HCT116 (cell line): ENCODE data around the gene RNF215. TPM values are rescaled to one million over a fixed set of nuclear protein-coding genes. Genes with fewer than 3 reads are reported as not detected.

Source experiments
- ATAC-seq: fragments of 200-7000 bp; cut with Tn5 transposase; 2 replicates; pipeline ENCODE4 v1.9.1; 2020; ENCODE audit warnings: mild to moderate bottlenecking, moderate library complexity
- BruUV-seq: library from RNA; stranded (reverse); fragments of 400-500 nt; replicated peaks from 2 replicates; lab custom pipeline; 2021; lab: Mats Ljungman, UMichigan
- CTCF ChIA-PET: fragments of 300-600 bp; sonication (Branson Sonifier 250); formaldehyde crosslinking; loops from one replicate; lab custom pipeline; 2021; ENCODE audit warnings: antibody characterized with exemption; lab: Charles Lee
- POLR2A ChIA-PET: fragments of 300-600, 350-600 bp; sonication (Branson Sonifier 250); formaldehyde crosslinking; loops from one replicate; lab custom pipeline; 2021; ENCODE audit warnings: antibody characterized with exemption; lab: Charles Lee
- RAD21 ChIA-PET, 2 experiments: fragments of 300-600 bp; sonication (Branson Sonifier 250); formaldehyde crosslinking; loops; one replicate each; lab custom pipeline; 2023; ENCODE audit warnings: low total read pairs in 2 of 2; ENCODE audit not compliant: uncharacterized antibody in 2 of 2, unreplicated experiment in 2 of 2, low non-redundant PET in 1 of 2; lab: Charles Lee
- DNase-seq: peaks from one replicate; pipeline ENCODE4 v3.0.0-alpha.2; 2010; ENCODE audit warnings: low read depth, low spot score
- H2AFZ ChIP-seq: fragments of 200-600 bp; shearing (Covaris generic), sonication (generic); 2 replicates; pipeline ENCODE4 v1.6.1; 2017; ENCODE audit warnings: low read depth, mixed run types, mixed read lengths, antibody characterized with exemption, low read length; ENCODE audit not compliant: poor library complexity, severe bottlenecking
- H3K27ac ChIP-seq: 2 replicates; pipeline ENCODE4 v1.5.1; 2012; ENCODE audit warnings: low read depth, low read length
- H3K27me3 ChIP-seq: fragments of 200-600 bp; sonication (generic); 2 replicates; pipeline ENCODE4 v1.6.1; 2016; ENCODE audit warnings: mixed run types, low read length, mixed read lengths; ENCODE audit not compliant: insufficient read depth
- H3K36me3 ChIP-seq, 2 experiments: fragments of 200-500 bp in 1 of 2; fragments of 200-600 bp in 1 of 2; sonication (Bioruptor generic) in 1 of 2; sonication (generic) in 1 of 2; 2 replicates each; pipeline versions ENCODE4 v1.5.1 to v1.6.1; 2014 to 2016; ENCODE audit warnings: low read length in 2 of 2, inconsistent platforms in 1 of 2, mixed read lengths in 1 of 2, mixed run types in 1 of 2; ENCODE audit not compliant: insufficient read depth in 2 of 2, control insufficient read depth in 1 of 2
- H3K4me1 ChIP-seq, 2 experiments: fragments of 200-600 bp in 1 of 2; sonication (generic) in 1 of 2; 2 replicates each; pipeline versions ENCODE4 v1.5.1 to v1.6.1; 2012 to 2017; ENCODE audit warnings: low read length in 2 of 2, inconsistent platforms in 1 of 2, mild to moderate bottlenecking in 1 of 2, mixed read lengths in 1 of 2, mixed run types in 1 of 2, moderate library complexity in 1 of 2; ENCODE audit not compliant: insufficient read depth in 2 of 2, control insufficient read depth in 1 of 2
- H3K4me2 ChIP-seq: fragments of 200-600 bp; sonication (generic); 2 replicates; pipeline ENCODE4 v1.6.1; 2017; ENCODE audit warnings: mixed run types, low read length, mixed read lengths
- H3K4me3 ChIP-seq, 2 experiments: fragments of 200-600 bp in 1 of 2; sonication (generic) in 1 of 2; replicated peaks in 1 of 2; 2 replicates each; pipeline ENCODE4 v1.5.1; 2011 to 2016; ENCODE audit warnings: low read length in 2 of 2, control low read depth in 1 of 2, low read depth in 1 of 2, mild to moderate bottlenecking in 1 of 2, mixed read lengths in 1 of 2, mixed run types in 1 of 2
- H3K79me2 ChIP-seq: fragments of 200-600 bp; sonication (generic); 2 replicates; pipeline ENCODE4 v1.6.1; 2017; ENCODE audit warnings: mild to moderate bottlenecking, mixed run types, low read length, moderate library complexity, mixed read lengths; ENCODE audit not compliant: insufficient read depth
- H3K9ac ChIP-seq: fragments of 200-600 bp; sonication (generic); 2 replicates; pipeline ENCODE4 v1.6.1; 2016; ENCODE audit warnings: low read length, mixed read lengths
- H3K9me2 ChIP-seq: fragments of 200-600 bp; sonication (generic), shearing (Covaris generic); 2 replicates; pipeline ENCODE4 v1.6.1; 2017; ENCODE audit warnings: mixed run types, mild to moderate bottlenecking, moderate library complexity; ENCODE audit not compliant: insufficient read depth
- H3K9me3 ChIP-seq, 2 experiments: fragments of 200-500 bp in 1 of 2; fragments of 200-600 bp in 1 of 2; sonication (Bioruptor generic) in 1 of 2; sonication (generic) in 1 of 2; 2 replicates each; pipeline ENCODE4 v1.6.1; 2014 to 2017; ENCODE audit warnings: low read length in 2 of 2, mixed read lengths in 2 of 2, inconsistent platforms in 1 of 2, low read depth in 1 of 2, mild to moderate bottlenecking in 1 of 2, mixed run types in 1 of 2, moderate library complexity in 1 of 2; ENCODE audit not compliant: control insufficient read depth in 1 of 2, insufficient read depth in 1 of 2
- H4K20me1 ChIP-seq: fragments of 200-600 bp; sonication (generic), shearing (Covaris generic); 2 replicates; pipeline ENCODE4 v1.6.1; 2017; ENCODE audit warnings: mixed run types, mild to moderate bottlenecking, moderate library complexity; ENCODE audit not compliant: insufficient read depth
- CBX3 ChIP-seq: IDR thresholded peaks from 2 replicates; pipeline ENCODE4 v1.6.1; 2012; ENCODE audit warnings: low read depth
- CEBPB ChIP-seq: IDR thresholded peaks from 2 replicates; pipeline ENCODE4 v1.6.1; 2012; ENCODE audit warnings: low read depth
- CTCF ChIP-seq, 3 experiments: fragments of 200-600 bp in 1 of 3; sonication (generic) in 1 of 3; IDR thresholded peaks in 2 of 3; conservative IDR thresholded peaks in 1 of 3; 2 replicates each; pipeline ENCODE4 v1.5.1; 2012 to 2017; ENCODE audit warnings: low read depth in 2 of 3, low read length in 2 of 3, antibody characterized with exemption in 1 of 3, borderline replicate concordance in 1 of 3, control low read depth in 1 of 3, mild to moderate bottlenecking in 1 of 3, mixed read lengths in 1 of 3, mixed run types in 1 of 3, moderate library complexity in 1 of 3; ENCODE audit not compliant: insufficient read depth in 1 of 3
- EGR1 ChIP-seq: IDR thresholded peaks from 2 replicates; pipeline ENCODE4 v1.6.1; 2012; ENCODE audit warnings: low read depth
- EZH2phosphoT487 ChIP-seq: fragments of 200-600 bp; IDR thresholded peaks from 2 replicates; pipeline ENCODE4 v1.6.1; 2018; ENCODE audit warnings: antibody characterized with exemption, borderline replicate concordance
- FOSL1 ChIP-seq: IDR thresholded peaks from 2 replicates; pipeline ENCODE4 v1.6.1; 2012; ENCODE audit warnings: low read depth
- JUND ChIP-seq: IDR thresholded peaks from 2 replicates; pipeline ENCODE4 v1.6.1; 2012
- MAX ChIP-seq: IDR thresholded peaks from 2 replicates; pipeline ENCODE4 v1.6.1; 2012
- POLR2A ChIP-seq: IDR thresholded peaks from 2 replicates; pipeline ENCODE4 v1.7.0; 2011; ENCODE audit warnings: borderline replicate concordance; ENCODE audit not compliant: insufficient read depth, insufficient read length; ENCODE audit errors: extremely low read depth
- POLR2AphosphoS5 ChIP-seq: IDR thresholded peaks from 2 replicates; pipeline ENCODE4 v1.6.1; 2011; ENCODE audit warnings: mild to moderate bottlenecking, low read depth, low read length, moderate library complexity
- RAD21 ChIP-seq: IDR thresholded peaks from 2 replicates; pipeline ENCODE4 v1.6.1; 2012; ENCODE audit warnings: low read depth, mild to moderate bottlenecking
- SIN3A ChIP-seq: IDR thresholded peaks from 2 replicates; pipeline ENCODE4 v1.6.1; 2012; ENCODE audit warnings: low read depth
- SP1 ChIP-seq: IDR thresholded peaks from 2 replicates; pipeline ENCODE4 v1.6.1; 2012; ENCODE audit warnings: low read depth
- SRF ChIP-seq: IDR thresholded peaks from 2 replicates; pipeline ENCODE4 v1.6.1; 2012; ENCODE audit warnings: low read depth
- YY1 ChIP-seq: IDR thresholded peaks from 2 replicates; pipeline ENCODE4 v1.6.1; 2011; ENCODE audit warnings: low read length, low read depth, moderate library complexity, mild to moderate bottlenecking; ENCODE audit not compliant: insufficient replicate concordance; ENCODE audit errors: extremely low read depth
- ZFX ChIP-seq: fragments of 450-650 bp; IDR thresholded peaks from 2 replicates; pipeline ENCODE4 v1.6.1; 2017
- ZNF274 ChIP-seq: fragments of 200-500 bp; sonication (Bioruptor generic); IDR thresholded peaks from 2 replicates; pipeline ENCODE4 v1.6.1; 2014; ENCODE audit warnings: mild to moderate bottlenecking, low read depth, low read length, inconsistent platforms
- intact Hi-C: fragments of 100-400 bp; cut with micrococcal nuclease; formaldehyde crosslinking; loops from 2 replicates; pipeline ENCODE4 v1.10.0; 2022
- total RNA-seq: library from RNA; stranded (reverse); gene quantifications from one replicate; pipeline ENCODE4 v1.2.1, GENCODE V29; 2021; ENCODE audit not compliant: unreplicated experiment
- TF ChIP-seq, protein P1 (sequence below): IDR thresholded peaks from 2 replicates; pipeline ENCODE4 v1.6.1; 2012; ENCODE audit warnings: low read depth
- TF ChIP-seq, protein P2 (sequence below): IDR thresholded peaks from 2 replicates; pipeline ENCODE4 v1.6.1; 2011; ENCODE audit warnings: mild to moderate bottlenecking, low read length, moderate library complexity; ENCODE audit not compliant: insufficient replicate concordance; ENCODE audit errors: extremely low read depth

The RNF215 gene
- total RNA-seq, 1 experiment from 2014 or later: 20.2 TPM

GRCh38 chr22:30372915-30373314 is 14.3 kb downstream of the RNF215 start:
- Histone ChIP-seq H3K9me3 (no peaks in the 10 kb centered on the region), H3K9me2 (no peaks in the 10 kb centered on the region), H3K4me3 (no peak overlapping the region), H3K9ac (no peak overlapping the region), H2AFZ (no peak overlapping the region), H3K4me2 (no peak overlapping the region), H4K20me1 (no peaks in the 10 kb centered on the region), H3K27ac (no peak overlapping the region), H3K27me3 (no peaks in the 10 kb centered on the region), H3K4me1 (no peaks in the 10 kb centered on the region), H3K36me3 (no peaks in the 10 kb centered on the region), H3K79me2 (no peaks in the 10 kb centered on the region)
- BruUV-seq: no TSS peak
- no peak for TF ChIP-seq FOSL1
- TF ChIP-seq CTCF (IDR thresholded peaks at IDR 0.05 in 2 of 3, conservative IDR thresholded peaks at IDR 0.05 in 1 of 3; ENCODE audit: borderline replicate concordance in 1 of 3, insufficient read depth in 1 of 3, low read depth in 2 of 3, low read length in 2 of 3): no peak
- TF ChIP-seq RAD21: no peak
- no peak for TF ChIP-seq EZH2phosphoT487
- no peak for TF ChIP-seq SIN3A
- no peak for TF ChIP-seq POLR2AphosphoS5
- TF ChIP-seq CBX3: no peak
- TF ChIP-seq, protein P1, sequence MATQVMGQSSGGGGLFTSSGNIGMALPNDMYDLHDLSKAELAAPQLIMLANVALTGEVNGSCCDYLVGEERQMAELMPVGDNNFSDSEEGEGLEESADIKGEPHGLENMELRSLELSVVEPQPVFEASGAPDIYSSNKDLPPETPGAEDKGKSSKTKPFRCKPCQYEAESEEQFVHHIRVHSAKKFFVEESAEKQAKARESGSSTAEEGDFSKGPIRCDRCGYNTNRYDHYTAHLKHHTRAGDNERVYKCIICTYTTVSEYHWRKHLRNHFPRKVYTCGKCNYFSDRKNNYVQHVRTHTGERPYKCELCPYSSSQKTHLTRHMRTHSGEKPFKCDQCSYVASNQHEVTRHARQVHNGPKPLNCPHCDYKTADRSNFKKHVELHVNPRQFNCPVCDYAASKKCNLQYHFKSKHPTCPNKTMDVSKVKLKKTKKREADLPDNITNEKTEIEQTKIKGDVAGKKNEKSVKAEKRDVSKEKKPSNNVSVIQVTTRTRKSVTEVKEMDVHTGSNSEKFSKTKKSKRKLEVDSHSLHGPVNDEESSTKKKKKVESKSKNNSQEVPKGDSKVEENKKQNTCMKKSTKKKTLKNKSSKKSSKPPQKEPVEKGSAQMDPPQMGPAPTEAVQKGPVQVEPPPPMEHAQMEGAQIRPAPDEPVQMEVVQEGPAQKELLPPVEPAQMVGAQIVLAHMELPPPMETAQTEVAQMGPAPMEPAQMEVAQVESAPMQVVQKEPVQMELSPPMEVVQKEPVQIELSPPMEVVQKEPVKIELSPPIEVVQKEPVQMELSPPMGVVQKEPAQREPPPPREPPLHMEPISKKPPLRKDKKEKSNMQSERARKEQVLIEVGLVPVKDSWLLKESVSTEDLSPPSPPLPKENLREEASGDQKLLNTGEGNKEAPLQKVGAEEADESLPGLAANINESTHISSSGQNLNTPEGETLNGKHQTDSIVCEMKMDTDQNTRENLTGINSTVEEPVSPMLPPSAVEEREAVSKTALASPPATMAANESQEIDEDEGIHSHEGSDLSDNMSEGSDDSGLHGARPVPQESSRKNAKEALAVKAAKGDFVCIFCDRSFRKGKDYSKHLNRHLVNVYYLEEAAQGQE: no peak
- TF ChIP-seq YY1: no peak
- TF ChIP-seq POLR2A: no peak
- TF ChIP-seq JUND: no peak
- TF ChIP-seq, protein P2, sequence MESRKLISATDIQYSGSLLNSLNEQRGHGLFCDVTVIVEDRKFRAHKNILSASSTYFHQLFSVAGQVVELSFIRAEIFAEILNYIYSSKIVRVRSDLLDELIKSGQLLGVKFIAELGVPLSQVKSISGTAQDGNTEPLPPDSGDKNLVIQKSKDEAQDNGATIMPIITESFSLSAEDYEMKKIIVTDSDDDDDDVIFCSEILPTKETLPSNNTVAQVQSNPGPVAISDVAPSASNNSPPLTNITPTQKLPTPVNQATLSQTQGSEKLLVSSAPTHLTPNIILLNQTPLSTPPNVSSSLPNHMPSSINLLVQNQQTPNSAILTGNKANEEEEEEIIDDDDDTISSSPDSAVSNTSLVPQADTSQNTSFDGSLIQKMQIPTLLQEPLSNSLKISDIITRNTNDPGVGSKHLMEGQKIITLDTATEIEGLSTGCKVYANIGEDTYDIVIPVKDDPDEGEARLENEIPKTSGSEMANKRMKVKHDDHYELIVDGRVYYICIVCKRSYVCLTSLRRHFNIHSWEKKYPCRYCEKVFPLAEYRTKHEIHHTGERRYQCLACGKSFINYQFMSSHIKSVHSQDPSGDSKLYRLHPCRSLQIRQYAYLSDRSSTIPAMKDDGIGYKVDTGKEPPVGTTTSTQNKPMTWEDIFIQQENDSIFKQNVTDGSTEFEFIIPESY: no peak
- no peak for TF ChIP-seq SRF
- no peak for TF ChIP-seq ZNF274
- no peak for TF ChIP-seq ZFX
- TF ChIP-seq SP1: no peak
- no peak for TF ChIP-seq EGR1
- no peak for TF ChIP-seq CEBPB
- no peak for TF ChIP-seq MAX
- ATAC-seq (no peak), DNase-seq (no peak)
- ChIA-PET RAD21 (no interaction called here), CTCF (no interaction called here), POLR2A (no interaction called here)
- intact Hi-C loops: no loop called here
